Ascending aorta (tissue), 2 donors: ENCODE results near the gene AOPEP. TPM values are rescaled to one million over a fixed set of nuclear protein-coding genes. Genes with fewer than 3 reads are reported as not detected.

Source experiments
- DNase-seq, 2 donors: peaks; one replicate each; pipeline ENCODE4 v3.0.0-alpha.2; 2019; ENCODE audit warnings: low spot score in 2 of 2
- H3K27ac ChIP-seq, 2 donors: fragments of 200-600 bp; sonication (generic); one replicate each; pipeline ENCODE4 v1.5.1; 2016 to 2017; ENCODE audit warnings: mild to moderate bottlenecking in 1 of 2
- H3K27me3 ChIP-seq: fragments of 200-600 bp; sonication (generic); one replicate; pipeline ENCODE4 v1.5.1; 2017
- H3K36me3 ChIP-seq, 2 donors: fragments of 200-600 bp; sonication (generic); one replicate each; pipeline ENCODE4 v1.5.1; 2016
- H3K4me1 ChIP-seq, 2 donors: fragments of 200-600 bp; sonication (generic); one replicate each; pipeline ENCODE4 v1.5.1; 2016 to 2017; ENCODE audit warnings: mild to moderate bottlenecking in 1 of 2
- H3K4me3 ChIP-seq, 2 donors: fragments of 200-600 bp; sonication (generic); one replicate each; pipeline ENCODE4 v1.5.1; 2016 to 2017; ENCODE audit warnings: mild to moderate bottlenecking in 1 of 2
- H3K9me3 ChIP-seq, 2 donors: fragments of 200-600 bp; sonication (generic); one replicate each; pipeline ENCODE4 v1.5.1; 2016
- CTCF ChIP-seq, 3 experiments: fragments of 200-600 bp in 2 of 3; fragments of 450-650 bp in 1 of 3; sonication (generic) in 2 of 3; IDR thresholded peaks; one replicate each; pipeline ENCODE4 v1.5.1; 2016 to 2019; ENCODE audit warnings: antibody characterized with exemption in 3 of 3, mild to moderate bottlenecking in 1 of 3, moderate library complexity in 1 of 3
- intact Hi-C: fragments of 100-400 bp; cut with DNase I; formaldehyde crosslinking; loops from one replicate; pipeline ENCODE4 v1.15.1; 2023
- total RNA-seq: library from RNA; depleted of rRNA; stranded (reverse); fragments of >200 nt; gene quantifications from one replicate; pipeline ENCODE4 v1.1.0, GENCODE V29; 2016

Gene AOPEP
- total RNA-seq, 1 donor from 2014 or later, result 333 TPM

GRCh38 chr9:95103281-95103771 is 376.8 kb downstream of the AOPEP start:
- Histone ChIP-seq H3K4me1 (peaks cover 48 to 90% of the 10 kb centered on the region in 2 donors), H3K27me3 (no peaks in the 10 kb centered on the region), H3K27ac (peak overlapping the region; percentile 84 to 95), H3K4me3 (no peak overlapping the region), H3K36me3 (peaks cover 0 to 25% of the 10 kb centered on the region in 2 donors), H3K9me3 (no peaks in the 10 kb centered on the region)
- intact Hi-C loops, result no loop called here
- DNase-seq, result no peak
- TF ChIP-seq CTCF (IDR thresholded peaks at IDR 0.05), result peak in 2 of 3 experiments; percentile 24 to 32

GRCh38 chr9:95103871-95104580 is 377.5 kb downstream of the AOPEP start:
- TF ChIP-seq CTCF (IDR thresholded peaks at IDR 0.05), result no peak
- peaks cover 0 to 25% of the 10 kb centered on the region in 2 donors for H3K36me3 ChIP-seq
- H3K9me3 ChIP-seq, result no peaks in the 10 kb centered on the region
- no peak overlapping the region for H3K4me3 ChIP-seq
- H3K4me1 ChIP-seq, result peaks cover 49 to 92% of the 10 kb centered on the region in 2 donors
- peak overlapping the region; percentile 84 to 95 for H3K27ac ChIP-seq
- intact Hi-C loops, result loop anchor here (2.0 kb wide), 1 partner anchor 17 kb away; no protein-coding TSS in a partner anchor
- DNase-seq, result no peak
- H3K27me3 ChIP-seq, result no peaks in the 10 kb centered on the region

GRCh38 chr9:95104581-95104960 is 378.1 kb downstream of the AOPEP start:
- Histone ChIP-seq H3K27me3 (no peaks in the 10 kb centered on the region), H3K36me3 (peaks cover 3 to 23% of the 10 kb centered on the region in 2 donors), H3K4me1 (peaks cover 43 to 91% of the 10 kb centered on the region in 2 donors), H3K4me3 (no peak overlapping the region), H3K27ac (peak overlapping the region; percentile 84 to 95), H3K9me3 (no peaks in the 10 kb centered on the region)
- TF ChIP-seq CTCF (IDR thresholded peaks at IDR 0.05), result no peak
- no peak for DNase-seq
- intact Hi-C loops, result loop anchor here (2.0 kb wide), 1 partner anchor 16 kb away; no protein-coding TSS in a partner anchor

- intact Hi-C loops, result loop anchor here (2.0 kb wide), 1 partner anchor 16 kb away; no protein-coding TSS in a partner anchor
- no peaks in the 10 kb centered on the region for H3K27me3 ChIP-seq
- peaks cover 43 to 87% of the 10 kb centered on the region in 2 donors for H3K4me1 ChIP-seq
- no peak overlapping the region for H3K4me3 ChIP-seq
- peaks cover 6 to 26% of the 10 kb centered on the region in 2 donors for H3K36me3 ChIP-seq
- H3K27ac ChIP-seq, result peak overlapping the region; percentile 84 to 95
- H3K9me3 ChIP-seq, result no peaks in the 10 kb centered on the region
- no peak for TF ChIP-seq CTCF (IDR thresholded peaks at IDR 0.05)
- DNase-seq, result no peak
Observed at GRCh38 chr9:95104980-95105379, 378.5 kb downstream of the AOPEP start.

GRCh38 chr9:95105519-95106287 is 379.2 kb downstream of the AOPEP start:
- peaks cover 6 to 29% of the 10 kb centered on the region in 2 donors for H3K36me3 ChIP-seq
- H3K9me3 ChIP-seq, result no peaks in the 10 kb centered on the region
- H3K27ac ChIP-seq, result peak overlapping the region; percentile 84 to 95
- no peak for DNase-seq
- intact Hi-C loops, result loop anchor here (2.0 kb wide), 1 partner anchor 15 kb away; no protein-coding TSS in a partner anchor
- H3K4me3 ChIP-seq, result no peak overlapping the region
- no peak for TF ChIP-seq CTCF (IDR thresholded peaks at IDR 0.05)
- peaks cover 42 to 88% of the 10 kb centered on the region in 2 donors for H3K4me1 ChIP-seq
- H3K27me3 ChIP-seq, result no peaks in the 10 kb centered on the region
